Thoracic aorta (tissue), 2 donors: ENCODE measurements around the gene STMN3. TPM values are rescaled to one million over a fixed set of nuclear protein-coding genes. Genes with fewer than 3 reads are reported as not detected.

Experiments used
- ATAC-seq: fragments of 150-250 bp; one replicate; pipeline ENCODE4 v1.8.0; 2017; ENCODE audit warnings: low read depth; ENCODE audit not compliant: insufficient number of reproducible peaks, low FRiP score
- DNase-seq: peaks from one replicate; pipeline ENCODE4 v3.0.0-alpha.2; 2020; ENCODE audit warnings: low spot score
- H3K27ac ChIP-seq, 2 donors: fragments of 200-600 bp; sonication (generic); 1 replicate in 1 of 2; 2 replicates in 1 of 2; pipeline ENCODE4 v1.5.1; 2016; ENCODE audit warnings: mild to moderate bottlenecking in 2 of 2, moderate library complexity in 2 of 2
- H3K27me3 ChIP-seq: fragments of 200-600 bp; sonication (generic); replicated peaks from 2 replicates; pipeline ENCODE4 v1.6.0; 2016; ENCODE audit warnings: mild to moderate bottlenecking; ENCODE audit not compliant: insufficient read depth
- H3K36me3 ChIP-seq: fragments of 200-600 bp; sonication (generic); one replicate; pipeline ENCODE4 v1.5.1; 2016
- H3K4me1 ChIP-seq, 2 donors: fragments of 200-600 bp; sonication (generic); 1 replicate in 1 of 2; 2 replicates in 1 of 2; pipeline versions ENCODE4 v1.5.1 to v1.6.0; 2016; ENCODE audit warnings: low read depth in 2 of 2, mild to moderate bottlenecking in 1 of 2; ENCODE audit not compliant: control insufficient read depth in 1 of 2
- H3K4me3 ChIP-seq: fragments of 200-600 bp; sonication (generic); 2 replicates; pipeline ENCODE4 v1.5.1; 2016; ENCODE audit warnings: mild to moderate bottlenecking
- H3K9me3 ChIP-seq: fragments of 200-600 bp; sonication (generic); 2 replicates; pipeline ENCODE4 v1.5.1; 2016
- CTCF ChIP-seq: fragments of 200-600 bp; sonication (generic); IDR thresholded peaks from one replicate; pipeline ENCODE4 v1.5.1; 2019; ENCODE audit warnings: antibody characterized with exemption
- total RNA-seq, 2 donors: library from RNA; depleted of rRNA; stranded (reverse); fragments of >200 nt; gene quantifications; one replicate each; pipeline versions ENCODE4 v1.1.0 to v1.2.3, GENCODE V29; 2016

The STMN3 gene
- total RNA-seq, 2 donors from 2014 or later, result 14.4 to 17.8 TPM

GRCh38 chr20:63622732-63623131, 30.5 kb downstream of the STMN3 start:
- TF ChIP-seq CTCF, result no peak
- ATAC-seq (no peak), DNase-seq (no peak)
- H3K27ac ChIP-seq, result no peak overlapping the region
- no peak overlapping the region for H3K4me3 ChIP-seq
- peaks cover 12% of the 10 kb centered on the region for H3K36me3 ChIP-seq
- no peaks in the 10 kb centered on the region for H3K27me3 ChIP-seq
- H3K4me1 ChIP-seq, result peaks cover 5 to 11% of the 10 kb centered on the region in 2 donors
- no peaks in the 10 kb centered on the region for H3K9me3 ChIP-seq

- ATAC-seq, result no peak
Observed at GRCh38 chr20:63622096-63622495, 31.1 kb downstream of the STMN3 start.

GRCh38 chr20:63620991-63621390, 32.2 kb downstream of the STMN3 start:
- no peak for ATAC-seq
- Histone ChIP-seq H3K4me1 (peaks cover 5 to 10% of the 10 kb centered on the region in 2 donors), H3K36me3 (peaks cover 25% of the 10 kb centered on the region), H3K27me3 (no peaks in the 10 kb centered on the region), H3K27ac (no peak overlapping the region), H3K4me3 (no peak overlapping the region), H3K9me3 (no peaks in the 10 kb centered on the region)
- no peak for TF ChIP-seq CTCF
- no peak for DNase-seq

More at GRCh38 chr20:63622096-63622495, 31.1 kb downstream of the STMN3 start:
- Histone ChIP-seq H3K9me3 (no peaks in the 10 kb centered on the region), H3K27ac (no peak overlapping the region), H3K4me1 (peaks cover 5 to 11% of the 10 kb centered on the region in 2 donors), H3K36me3 (peaks cover 14% of the 10 kb centered on the region), H3K27me3 (no peaks in the 10 kb centered on the region), H3K4me3 (no peak overlapping the region)
- no peak for DNase-seq
- TF ChIP-seq CTCF, result no peak

- H3K36me3 ChIP-seq, result peaks cover 25% of the 10 kb centered on the region
- no peaks in the 10 kb centered on the region for H3K4me1 ChIP-seq
- H3K27ac ChIP-seq, result no peak overlapping the region
- no peaks in the 10 kb centered on the region for H3K9me3 ChIP-seq
- no peak overlapping the region for H3K4me3 ChIP-seq
- no peak for ATAC-seq
- DNase-seq, result no peak
- TF ChIP-seq CTCF, result no peak
- H3K27me3 ChIP-seq, result no peaks in the 10 kb centered on the region
Observed at GRCh38 chr20:63619505-63619904, 33.7 kb downstream of the STMN3 start.

GRCh38 chr20:63619086-63619485, 34.1 kb downstream of the STMN3 start:
- no peak for ATAC-seq

More at GRCh38 chr20:63619086-63619485, 34.1 kb downstream of the STMN3 start:
- no peak overlapping the region for H3K27ac ChIP-seq
- no peak for TF ChIP-seq CTCF
- H3K4me1 ChIP-seq, result no peaks in the 10 kb centered on the region
- H3K36me3 ChIP-seq, result peaks cover 25% of the 10 kb centered on the region
- DNase-seq, result no peak
- H3K9me3 ChIP-seq, result no peaks in the 10 kb centered on the region
- H3K27me3 ChIP-seq, result no peaks in the 10 kb centered on the region
- H3K4me3 ChIP-seq, result no peak overlapping the region
